Activated B cell treated with CpG ODN at 0.5 μM for 24 hours (primary cell): ENCODE measurements around the gene PLA2G2E. TPM values are rescaled to one million over a fixed set of nuclear protein-coding genes. Genes with fewer than 3 reads are reported as not detected.

ENCODE experiments used
- ATAC-seq: fragments of 200-7000 bp; cut with Tn5 transposase; one replicate; pipeline ENCODE4 v1.10.0; 2021; ENCODE audit warnings: low read depth, mild to moderate bottlenecking, moderate library complexity
- CTCF ChIA-PET: fragments of 350-600 bp; sonication (Branson Sonifier 250); formaldehyde crosslinking; loops from one replicate; lab custom pipeline; 2021; ENCODE audit warnings: antibody characterized with exemption; lab: Charles Lee
- POLR2A ChIA-PET: fragments of 350-600 bp; sonication (Branson Sonifier 250); formaldehyde crosslinking; loops from one replicate; lab custom pipeline; 2021; ENCODE audit warnings: antibody characterized with exemption; lab: Charles Lee
- DNase-seq: peaks from one replicate; pipeline ENCODE4 v3.0.0; 2022
- H3K27ac Mint-ChIP-seq: one replicate; pipeline ENCODE4 v1.8.0; 2020; ENCODE audit warnings: mixed read lengths
- H3K27me3 Mint-ChIP-seq: one replicate; pipeline ENCODE4 v1.8.0; 2021; ENCODE audit warnings: mixed read lengths
- H3K36me3 Mint-ChIP-seq: one replicate; pipeline ENCODE4 v1.8.0; 2021; ENCODE audit warnings: low read depth, mixed read lengths
- H3K4me1 Mint-ChIP-seq: one replicate; pipeline ENCODE4 v1.8.0; 2021; ENCODE audit warnings: mixed read lengths
- H3K4me3 Mint-ChIP-seq: one replicate; pipeline ENCODE4 v1.8.0; 2020; ENCODE audit warnings: mild to moderate bottlenecking, mixed read lengths
- H3K9me3 Mint-ChIP-seq: one replicate; pipeline ENCODE4 v1.8.0; 2020; ENCODE audit warnings: mixed read lengths
- intact Hi-C: fragments of 100-400 bp; cut with micrococcal nuclease; formaldehyde crosslinking; loops from one replicate; pipeline ENCODE4 v1.15.1; 2024
- total RNA-seq: library from RNA; stranded (reverse); gene quantifications from 2 replicates; pipeline ENCODE4 v1.2.3, GENCODE V29; 2022
- TF ChIP-seq, protein P1 (sequence below): fragments of 200-600 bp; IDR thresholded peaks from one replicate; pipeline ENCODE4 v1.8.0; 2022; ENCODE audit warnings: antibody characterized with exemption, mild to moderate bottlenecking

The PLA2G2E gene
- total RNA-seq, 1 donor from 2014 or later: not detected

DNA sequence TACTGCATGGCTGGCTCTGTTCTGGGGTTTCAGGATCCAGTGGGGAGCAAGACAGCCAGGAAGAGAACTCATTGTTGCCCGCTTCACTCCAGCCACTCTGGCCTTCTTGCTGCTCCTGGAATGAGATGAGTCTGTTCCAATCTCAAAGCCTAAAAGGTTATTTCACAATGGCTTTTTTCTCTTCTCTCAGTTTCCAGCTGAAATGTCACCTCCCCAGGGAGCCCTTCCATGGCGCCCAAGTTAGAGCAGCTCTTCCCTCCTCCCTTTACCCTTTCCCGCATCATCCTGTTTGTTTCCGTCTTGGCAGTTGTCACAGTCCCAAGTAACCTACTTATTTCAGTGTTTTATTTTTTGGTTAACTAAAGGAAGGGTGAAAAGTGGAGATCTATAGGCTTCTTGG, 40.2 kb upstream of the PLA2G2E start:
- ChIA-PET CTCF (no interaction called here), POLR2A (interaction anchor here (0.6 kb wide), 1 partner anchor 198 kb away, joined by 4 read pairs; no protein-coding TSS in a partner anchor)
- Mint-ChIP-seq H3K27ac (no peak overlapping the region), H3K27me3 (peaks cover 24% of the 10 kb centered on the region), H3K4me3 (no peak overlapping the region), H3K4me1 (peaks cover 8% of the 10 kb centered on the region), H3K9me3 (peaks cover 6% of the 10 kb centered on the region), H3K36me3 (no peaks in the 10 kb centered on the region)
- ATAC-seq: no peak
- TF ChIP-seq, protein P1, sequence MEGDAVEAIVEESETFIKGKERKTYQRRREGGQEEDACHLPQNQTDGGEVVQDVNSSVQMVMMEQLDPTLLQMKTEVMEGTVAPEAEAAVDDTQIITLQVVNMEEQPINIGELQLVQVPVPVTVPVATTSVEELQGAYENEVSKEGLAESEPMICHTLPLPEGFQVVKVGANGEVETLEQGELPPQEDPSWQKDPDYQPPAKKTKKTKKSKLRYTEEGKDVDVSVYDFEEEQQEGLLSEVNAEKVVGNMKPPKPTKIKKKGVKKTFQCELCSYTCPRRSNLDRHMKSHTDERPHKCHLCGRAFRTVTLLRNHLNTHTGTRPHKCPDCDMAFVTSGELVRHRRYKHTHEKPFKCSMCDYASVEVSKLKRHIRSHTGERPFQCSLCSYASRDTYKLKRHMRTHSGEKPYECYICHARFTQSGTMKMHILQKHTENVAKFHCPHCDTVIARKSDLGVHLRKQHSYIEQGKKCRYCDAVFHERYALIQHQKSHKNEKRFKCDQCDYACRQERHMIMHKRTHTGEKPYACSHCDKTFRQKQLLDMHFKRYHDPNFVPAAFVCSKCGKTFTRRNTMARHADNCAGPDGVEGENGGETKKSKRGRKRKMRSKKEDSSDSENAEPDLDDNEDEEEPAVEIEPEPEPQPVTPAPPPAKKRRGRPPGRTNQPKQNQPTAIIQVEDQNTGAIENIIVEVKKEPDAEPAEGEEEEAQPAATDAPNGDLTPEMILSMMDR: no peak
- intact Hi-C loops: no loop called here
- no peak for DNase-seq

DNA sequence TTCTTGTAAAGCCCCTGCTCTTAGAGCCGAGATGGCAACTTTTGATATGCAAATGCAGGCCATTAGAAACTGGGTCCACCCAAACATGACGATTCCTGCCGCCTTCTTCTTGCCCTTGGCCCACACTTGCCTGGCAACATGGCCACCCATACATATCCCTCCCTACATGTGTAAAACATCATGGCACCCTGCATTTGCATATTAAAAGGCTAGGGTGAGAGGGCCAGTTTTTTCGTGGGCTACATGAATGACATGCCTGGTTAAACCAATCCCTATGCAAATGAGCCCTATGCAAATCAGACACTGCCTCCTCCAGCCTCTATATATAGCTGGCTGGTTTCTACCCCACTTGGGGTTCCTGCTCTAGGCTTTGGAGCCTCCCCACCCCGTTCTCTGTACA, 37.2 kb upstream of the PLA2G2E start:
- ChIA-PET CTCF (no interaction called here), POLR2A (no interaction called here)
- TF ChIP-seq, protein P1: no peak
- Mint-ChIP-seq H3K27ac (no peak overlapping the region), H3K4me1 (peaks cover 7% of the 10 kb centered on the region), H3K4me3 (no peak overlapping the region), H3K27me3 (peaks cover 31% of the 10 kb centered on the region), H3K9me3 (peaks cover 6% of the 10 kb centered on the region), H3K36me3 (no peaks in the 10 kb centered on the region)
- no peak for DNase-seq
- ATAC-seq: no peak
- intact Hi-C loops: no loop called here

DNA sequence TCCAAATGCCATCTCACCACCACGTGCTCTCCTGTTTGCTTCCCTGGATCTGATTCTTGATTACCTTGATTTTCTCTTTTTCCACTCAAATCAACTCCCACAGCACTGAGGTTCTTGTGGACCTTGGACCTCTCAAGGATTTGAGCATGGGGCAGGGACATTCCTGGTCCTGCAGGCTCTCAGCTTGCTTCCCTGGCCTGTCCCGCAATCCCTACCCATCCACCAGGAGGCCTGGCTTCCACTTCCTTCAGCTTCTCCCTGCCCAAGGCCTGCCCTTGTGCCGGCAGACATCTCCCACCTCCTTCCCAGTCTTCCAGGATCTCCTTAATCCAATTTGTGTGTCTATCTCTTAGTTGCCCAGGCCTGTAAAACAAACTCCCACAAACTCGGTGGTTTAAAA, 34.4 kb upstream of the PLA2G2E start:
- intact Hi-C loops: no loop called here
- no peak for ATAC-seq
- Mint-ChIP-seq H3K36me3 (no peaks in the 10 kb centered on the region), H3K9me3 (peaks cover 3% of the 10 kb centered on the region), H3K27me3 (peaks cover 19% of the 10 kb centered on the region), H3K4me3 (no peak overlapping the region), H3K4me1 (peaks cover 7% of the 10 kb centered on the region), H3K27ac (no peak overlapping the region)
- ChIA-PET POLR2A (no interaction called here), CTCF (no interaction called here)
- DNase-seq: no peak
- TF ChIP-seq, protein P1: no peak

DNA sequence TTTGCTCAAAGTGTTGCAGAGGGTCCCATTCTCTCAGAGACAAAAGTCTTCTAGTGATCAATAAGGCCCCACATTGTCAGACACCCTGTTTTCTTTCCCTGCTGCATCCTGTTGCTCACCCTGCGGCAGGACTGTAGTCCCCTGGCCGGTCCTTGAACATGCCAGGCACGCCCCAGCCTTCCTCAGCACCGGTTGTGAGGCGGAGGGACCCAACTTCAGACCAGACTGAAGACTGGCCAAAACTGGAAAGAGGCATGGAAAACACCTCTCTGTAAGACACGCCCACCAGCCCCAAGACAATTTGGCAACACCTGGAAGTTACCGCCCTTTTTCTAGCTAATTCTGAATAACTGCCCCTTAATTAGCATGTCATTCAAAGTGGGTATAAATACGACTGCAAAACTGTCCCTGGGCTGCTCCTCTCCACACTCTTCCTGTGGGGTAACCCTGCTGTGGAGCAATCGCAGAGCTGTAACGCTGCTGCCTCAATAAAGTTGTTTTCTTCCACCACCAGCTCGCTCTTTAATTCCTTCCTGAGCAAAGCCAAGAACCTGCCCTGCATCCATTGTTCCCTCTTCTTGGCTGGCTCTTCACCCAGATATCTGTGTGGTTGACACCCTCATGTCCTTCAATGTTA, 32.2 kb upstream of the PLA2G2E start:
- DNase-seq: no peak
- no peak for ATAC-seq
- intact Hi-C loops: no loop called here
- no peaks in the 10 kb centered on the region for H3K36me3 Mint-ChIP-seq
- no peak overlapping the region for H3K27ac Mint-ChIP-seq
- H3K9me3 Mint-ChIP-seq: peaks cover 3% of the 10 kb centered on the region
- TF ChIP-seq, protein P1: no peak
- CTCF ChIA-PET: no interaction called here
- POLR2A ChIA-PET: no interaction called here
- H3K4me3 Mint-ChIP-seq: no peak overlapping the region
- peaks cover 19% of the 10 kb centered on the region for H3K27me3 Mint-ChIP-seq
- H3K4me1 Mint-ChIP-seq: peaks cover 3% of the 10 kb centered on the region

DNA sequence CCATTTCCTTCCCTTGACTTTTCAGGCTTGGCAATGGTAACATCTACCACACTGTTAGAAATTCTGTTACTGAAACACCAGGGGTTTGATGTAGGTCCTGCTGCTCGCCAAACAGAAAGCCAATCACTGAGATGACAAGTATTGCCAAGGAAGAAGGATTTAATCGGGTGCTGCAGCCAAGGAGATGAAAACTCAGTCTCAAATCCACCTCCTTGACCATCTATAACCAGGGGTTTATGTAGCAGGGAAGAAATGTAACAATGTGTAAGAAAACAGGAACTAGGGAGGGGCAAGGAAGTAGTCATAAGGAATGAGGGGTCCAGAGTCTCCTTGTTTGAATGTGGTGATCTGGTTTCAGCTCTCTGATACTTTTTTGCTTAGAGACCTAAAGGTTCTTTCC, 30.6 kb upstream of the PLA2G2E start:
- H3K27me3 Mint-ChIP-seq: peaks cover 25% of the 10 kb centered on the region
- H3K4me3 Mint-ChIP-seq: no peak overlapping the region
- peaks cover 3% of the 10 kb centered on the region for H3K9me3 Mint-ChIP-seq
- H3K36me3 Mint-ChIP-seq: no peaks in the 10 kb centered on the region
- intact Hi-C loops: no loop called here
- ChIA-PET CTCF (no interaction called here), POLR2A (no interaction called here)
- ATAC-seq (no peak), DNase-seq (no peak)
- no peaks in the 10 kb centered on the region for H3K4me1 Mint-ChIP-seq
- TF ChIP-seq, protein P1: no peak
- H3K27ac Mint-ChIP-seq: no peak overlapping the region
